Measurements from ENCODE around the gene VDR. TPM values are rescaled to one million over a fixed set of nuclear protein-coding genes. Genes with fewer than 3 reads are reported as not detected.

Gene VDR
- total and polyA plus RNA-seq, 2 experiments from 2014 or later: 23.9 to 30.5 TPM

- peaks cover 45% of the 10 kb centered on the region for H3F3A ChIP-seq (ENCODE audit: insufficient read depth)
- no peaks in the 10 kb centered on the region for H3K27me3 ChIP-seq (replicated peaks; ENCODE audit: insufficient read depth)
- DNase-seq: peak; percentile 81
- H3K9me3 ChIP-seq (ENCODE audit: low read depth): no peaks in the 10 kb centered on the region
- peak overlapping the region; percentile 93 for H3K9ac ChIP-seq
- peak overlapping the region; percentile 99 for H3K27ac ChIP-seq
- H3K79me2 ChIP-seq (ENCODE audit: insufficient read depth): peaks cover 36% of the 10 kb centered on the region
- H3K36me3 ChIP-seq (ENCODE audit: low read depth): no peaks in the 10 kb centered on the region
- no peaks in the 10 kb centered on the region for H4K20me1 ChIP-seq (ENCODE audit: insufficient read depth)
- no peaks in the 10 kb centered on the region for H3K9me2 ChIP-seq (ENCODE audit: insufficient read depth)
- WGBS, 2 experiments (ENCODE audit: low coverage in 1 of 2, low lambda C conversion rate in 2 of 2, missing lambda C conversion rate in 2 of 2): 27 to 32% methylated on average over 4 of the region's 4 CpGs
- in situ Hi-C loops (cut with MboI): no loop called here
- no peak for TF ChIP-seq EZH2 (IDR thresholded peaks at IDR 0.05; ENCODE audit: insufficient read depth, poor library complexity, severe bottlenecking)
- no peak for TF ChIP-seq EZH2phosphoT487 (IDR thresholded peaks at IDR 0.05; ENCODE audit: insufficient read depth, low read depth)
- peak overlapping the region; percentile 66 for H2AFZ ChIP-seq
- peak overlapping the region; percentile 82; the same call in 1 of the 2 replicates for H3K4me3 ChIP-seq
- peaks cover 68% of the 10 kb centered on the region for H3K4me1 ChIP-seq (ENCODE audit: insufficient read depth)
- H3K4me2 ChIP-seq (ENCODE audit: unreplicated experiment): peak overlapping the region; percentile 89
These were observed 83.5 kb downstream of the VDR start for GRCh38 chr12:47821346-47821706.

- Histone ChIP-seq H3K9me2 (ENCODE audit: insufficient read depth) (no peaks in the 10 kb centered on the region), H3K27me3 (replicated peaks; ENCODE audit: insufficient read depth) (no peaks in the 10 kb centered on the region), H3K9ac (peak overlapping the region; percentile 93), H2AFZ (peak overlapping the region; percentile 66), H3K4me2 (ENCODE audit: unreplicated experiment) (peak overlapping the region; percentile 89), H3F3A (ENCODE audit: insufficient read depth) (peaks cover 45% of the 10 kb centered on the region), H3K4me1 (ENCODE audit: insufficient read depth) (peaks cover 63% of the 10 kb centered on the region), H3K9me3 (ENCODE audit: low read depth) (no peaks in the 10 kb centered on the region), H4K20me1 (ENCODE audit: insufficient read depth) (no peaks in the 10 kb centered on the region), H3K79me2 (ENCODE audit: insufficient read depth) (peaks cover 41% of the 10 kb centered on the region), H3K36me3 (ENCODE audit: low read depth) (no peaks in the 10 kb centered on the region), H3K4me3 (peak overlapping the region; percentile 82), H3K27ac (peak overlapping the region; percentile 99)
- 14 to 17% methylated on average over 16 of the region's 17 CpGs for WGBS, 2 experiments (ENCODE audit: low coverage in 1 of 2, low lambda C conversion rate in 2 of 2, missing lambda C conversion rate in 2 of 2)
- in situ Hi-C loops (cut with MboI): no loop called here
- TF ChIP-seq EZH2phosphoT487 (IDR thresholded peaks at IDR 0.05; ENCODE audit: insufficient read depth, low read depth) (no peak), EZH2 (IDR thresholded peaks at IDR 0.05; ENCODE audit: insufficient read depth, poor library complexity, severe bottlenecking) (no peak)
- peak; percentile 98 for DNase-seq
These were observed 84.0 kb downstream of the VDR start for GRCh38 chr12:47820631-47821345.

- no peak for TF ChIP-seq EZH2phosphoT487 (IDR thresholded peaks at IDR 0.05; ENCODE audit: insufficient read depth, low read depth)
- TF ChIP-seq EZH2 (IDR thresholded peaks at IDR 0.05; ENCODE audit: insufficient read depth, poor library complexity, severe bottlenecking): no peak
- H3K4me1 ChIP-seq (ENCODE audit: insufficient read depth): peaks cover 59% of the 10 kb centered on the region
These were observed 84.7 kb downstream of the VDR start, which contains the start of gene HDAC7 for GRCh38 chr12:47819896-47820630. TSS of gene HDAC7 (minus strand) at chr12:47819903. CDS start at chr12:47819785, 118 bp downstream.

GRCh38 chr12:47819138-47819895 is 85.5 kb downstream of the VDR start:
- TF ChIP-seq EZH2 (IDR thresholded peaks at IDR 0.05; ENCODE audit: insufficient read depth, poor library complexity, severe bottlenecking) (no peak), EZH2phosphoT487 (IDR thresholded peaks at IDR 0.05; ENCODE audit: insufficient read depth, low read depth) (no peak)
- no peak overlapping the region for H2AFZ ChIP-seq
- 1 to 3% methylated on average over 39 to 52 of the region's 77 CpGs for WGBS, 2 experiments (ENCODE audit: low coverage in 1 of 2, low lambda C conversion rate in 2 of 2, missing lambda C conversion rate in 2 of 2)
- H4K20me1 ChIP-seq (ENCODE audit: insufficient read depth): no peaks in the 10 kb centered on the region
- H3K9me3 ChIP-seq (ENCODE audit: low read depth): no peaks in the 10 kb centered on the region
- peak overlapping the region; percentile 99 for H3K27ac ChIP-seq
- peak overlapping the region; percentile 82 for H3K4me3 ChIP-seq
- peaks cover 56% of the 10 kb centered on the region for H3K79me2 ChIP-seq (ENCODE audit: insufficient read depth)
- peak overlapping the region; percentile 87 for H3K4me2 ChIP-seq (ENCODE audit: unreplicated experiment)
- DNase-seq: no peak
- H3K9me2 ChIP-seq (ENCODE audit: insufficient read depth): no peaks in the 10 kb centered on the region
- peaks cover 59% of the 10 kb centered on the region for H3K4me1 ChIP-seq (ENCODE audit: insufficient read depth)
- H3F3A ChIP-seq (ENCODE audit: insufficient read depth): peaks cover 60% of the 10 kb centered on the region
- H3K27me3 ChIP-seq (replicated peaks; ENCODE audit: insufficient read depth): no peaks in the 10 kb centered on the region
- in situ Hi-C loops (cut with MboI): no loop called here
- H3K36me3 ChIP-seq (ENCODE audit: low read depth): no peaks in the 10 kb centered on the region
- H3K9ac ChIP-seq: peak overlapping the region; percentile 93

More at GRCh38 chr12:47819896-47820630, 84.7 kb downstream of the VDR start, which contains the start of gene HDAC7:
- H3K4me3 ChIP-seq: peak within 1 kb of the TSS; percentile 82
- 0 to 2% methylated on average over 23 to 42 of the region's 58 CpGs for WGBS, 2 experiments (ENCODE audit: low coverage in 1 of 2, low lambda C conversion rate in 2 of 2, missing lambda C conversion rate in 2 of 2)
- H3K27ac ChIP-seq: peak within 1 kb of the TSS; percentile 99
- H3K79me2 ChIP-seq (ENCODE audit: insufficient read depth): peaks cover 48% of the 10 kb centered on the region
- no peaks in the 10 kb centered on the region for H4K20me1 ChIP-seq (ENCODE audit: insufficient read depth)
- peak; percentile 90 for DNase-seq
- peak within 1 kb of the TSS; percentile 93 for H3K9ac ChIP-seq
- peak within 1 kb of the TSS; percentile 66 for H2AFZ ChIP-seq
- H3K9me3 ChIP-seq (ENCODE audit: low read depth): no peaks in the 10 kb centered on the region
- peaks cover 52% of the 10 kb centered on the region for H3F3A ChIP-seq (ENCODE audit: insufficient read depth)
- H3K4me2 ChIP-seq (ENCODE audit: unreplicated experiment): peak within 1 kb of the TSS; percentile 89
- no peaks in the 10 kb centered on the region for H3K9me2 ChIP-seq (ENCODE audit: insufficient read depth)
- no peaks in the 10 kb centered on the region for H3K27me3 ChIP-seq (replicated peaks; ENCODE audit: insufficient read depth)
- in situ Hi-C loops (cut with MboI): no loop called here
- H3K36me3 ChIP-seq (ENCODE audit: low read depth): no peaks in the 10 kb centered on the region

All from GM23248 (cell line).